ENCODE measurements around the gene FNDC5.

FNDC5 gene

DNA sequence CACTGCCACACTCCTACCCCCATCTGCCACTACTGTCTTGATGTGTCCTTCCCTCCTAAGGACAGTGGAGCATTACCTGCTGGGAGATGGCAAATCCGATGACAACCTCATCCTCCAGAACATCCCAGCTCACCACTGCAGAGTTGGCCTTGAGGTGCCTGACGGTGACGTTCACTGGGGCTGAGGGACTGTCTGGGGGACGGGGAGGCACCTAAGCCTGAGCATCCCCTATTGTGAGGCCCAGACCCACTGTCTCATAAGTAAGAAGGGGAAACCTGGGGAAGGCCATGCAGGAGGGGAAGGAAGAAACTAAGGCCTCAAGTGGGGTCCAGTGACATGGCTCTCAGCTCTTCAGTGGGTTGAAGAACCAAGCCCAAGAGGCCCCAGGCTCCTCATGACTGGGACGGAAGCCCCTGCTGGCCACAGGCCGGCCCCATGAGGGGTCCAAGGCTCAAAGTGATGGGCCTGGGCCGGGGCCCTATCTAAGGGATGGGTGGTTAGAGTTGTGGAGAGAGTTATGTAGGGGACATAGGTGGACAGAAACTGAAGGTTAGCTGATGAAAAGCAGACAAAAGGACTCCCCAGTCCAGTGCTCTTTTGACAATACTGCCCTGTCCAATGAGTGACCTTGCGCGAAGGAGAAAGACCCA lies 1.8 kb downstream of the FNDC5 start:
- H3K4me3 ChIP-seq (ENCODE audit: low read length) = no peak overlapping the region
- H3K36me3 ChIP-seq (ENCODE audit: insufficient read depth, low read length) = no peaks in the 10 kb centered on the region
- H3K4me1 ChIP-seq (ENCODE audit: insufficient read depth, low read length) = peaks cover 14% of the 10 kb centered on the region; the same call in 1 of the 2 replicates
- H3K9ac ChIP-seq (ENCODE audit: low read depth, low read length) = no peak overlapping the region
- WGBS = 91% methylated on average over 9 of the region's 9 CpGs
- H3K27me3 ChIP-seq (ENCODE audit: insufficient read depth, low read length) = peaks cover 32% of the 10 kb centered on the region
- no peaks in the 10 kb centered on the region for H3K9me3 ChIP-seq (ENCODE audit: insufficient read depth, low read depth, low read length)
- H3K27ac ChIP-seq (ENCODE audit: low read depth, low read length) = no peak overlapping the region

- no peak overlapping the region for H3K9ac ChIP-seq (ENCODE audit: low read depth, low read length)
- 90% methylated on average over 13 of the region's 13 CpGs for WGBS
- peaks cover 32% of the 10 kb centered on the region for H3K27me3 ChIP-seq (ENCODE audit: insufficient read depth, low read length)
- no peak overlapping the region for H3K27ac ChIP-seq (ENCODE audit: low read depth, low read length)
- H3K9me3 ChIP-seq (ENCODE audit: insufficient read depth, low read depth, low read length) = no peaks in the 10 kb centered on the region
- H3K4me1 ChIP-seq (ENCODE audit: insufficient read depth, low read length) = peaks cover 14% of the 10 kb centered on the region; the same call in 1 of the 2 replicates
- H3K4me3 ChIP-seq (ENCODE audit: low read length) = no peak overlapping the region
- 0 out of 2 replicates have a peak, but pooled peaks cover 3% of the 10 kb centered on the region for H3K36me3 ChIP-seq (ENCODE audit: insufficient read depth, low read length)
Measured at GRCh38 chr1:32868085-32868484, 2.6 kb downstream of the FNDC5 start.

DNA sequence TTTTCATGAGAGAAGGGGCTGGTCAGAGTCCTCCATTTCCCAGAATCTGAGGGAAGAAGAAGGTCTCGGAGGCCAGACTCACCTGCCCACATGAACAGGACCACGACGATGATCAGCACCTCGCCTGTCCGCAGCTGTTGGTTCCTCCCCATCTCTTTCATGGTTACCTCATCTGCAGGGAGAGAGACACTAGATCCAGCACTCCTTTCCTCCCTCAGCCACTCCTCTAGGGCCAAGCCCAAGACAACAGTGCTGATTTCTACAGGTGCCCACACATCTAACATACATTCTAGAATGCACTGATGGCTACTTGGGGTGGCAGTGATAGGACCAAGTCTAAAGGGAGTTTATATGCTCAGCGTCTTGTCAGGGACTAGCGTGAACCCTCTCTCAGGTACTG lies 3.0 kb downstream of the FNDC5 start:
- Histone ChIP-seq H3K27ac (ENCODE audit: low read depth, low read length) (no peak overlapping the region), H3K4me3 (ENCODE audit: low read length) (no peak overlapping the region), H3K9ac (ENCODE audit: low read depth, low read length) (no peak overlapping the region), H3K4me1 (ENCODE audit: insufficient read depth, low read length) (peaks cover 14% of the 10 kb centered on the region; the same call in 1 of the 2 replicates), H3K36me3 (ENCODE audit: insufficient read depth, low read length) (peaks cover 7% of the 10 kb centered on the region), H3K27me3 (ENCODE audit: insufficient read depth, low read length) (peaks cover 32% of the 10 kb centered on the region), H3K9me3 (ENCODE audit: insufficient read depth, low read depth, low read length) (no peaks in the 10 kb centered on the region)
- WGBS = 90% methylated on average over 7 of the region's 7 CpGs

DNA sequence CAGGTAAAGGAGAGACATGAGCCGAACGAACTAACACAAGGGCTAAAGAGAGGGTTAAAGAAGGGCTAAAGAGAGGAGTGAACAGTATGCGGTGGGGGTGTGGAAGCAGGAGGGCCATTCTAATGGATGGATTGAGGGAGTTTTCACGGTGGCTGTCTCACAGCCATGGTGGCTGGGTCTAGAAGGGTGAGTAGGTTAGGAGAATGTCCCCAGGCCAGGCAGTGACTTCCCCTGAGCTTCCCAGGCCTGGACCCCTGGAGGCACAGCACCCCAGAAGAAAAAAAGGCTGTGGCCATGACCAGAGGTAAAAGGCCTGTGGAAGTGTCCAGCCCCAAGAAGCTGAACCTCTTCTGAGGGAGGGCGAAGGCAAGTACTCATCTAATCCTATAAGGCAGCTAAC lies 3.6 kb downstream of the FNDC5 start:
- no peak overlapping the region for H3K4me3 ChIP-seq (ENCODE audit: low read length)
- peaks cover 9% of the 10 kb centered on the region for H3K36me3 ChIP-seq (ENCODE audit: insufficient read depth, low read length)
- H3K27me3 ChIP-seq (ENCODE audit: insufficient read depth, low read length) = peaks cover 31% of the 10 kb centered on the region
- peaks cover 14% of the 10 kb centered on the region; the same call in 1 of the 2 replicates for H3K4me1 ChIP-seq (ENCODE audit: insufficient read depth, low read length)
- no peaks in the 10 kb centered on the region for H3K9me3 ChIP-seq (ENCODE audit: insufficient read depth, low read depth, low read length)
- WGBS = 87% methylated on average over 5 of the region's 5 CpGs
- H3K9ac ChIP-seq (ENCODE audit: low read depth, low read length) = no peak overlapping the region
- H3K27ac ChIP-seq (ENCODE audit: low read depth, low read length) = no peak overlapping the region

DNA sequence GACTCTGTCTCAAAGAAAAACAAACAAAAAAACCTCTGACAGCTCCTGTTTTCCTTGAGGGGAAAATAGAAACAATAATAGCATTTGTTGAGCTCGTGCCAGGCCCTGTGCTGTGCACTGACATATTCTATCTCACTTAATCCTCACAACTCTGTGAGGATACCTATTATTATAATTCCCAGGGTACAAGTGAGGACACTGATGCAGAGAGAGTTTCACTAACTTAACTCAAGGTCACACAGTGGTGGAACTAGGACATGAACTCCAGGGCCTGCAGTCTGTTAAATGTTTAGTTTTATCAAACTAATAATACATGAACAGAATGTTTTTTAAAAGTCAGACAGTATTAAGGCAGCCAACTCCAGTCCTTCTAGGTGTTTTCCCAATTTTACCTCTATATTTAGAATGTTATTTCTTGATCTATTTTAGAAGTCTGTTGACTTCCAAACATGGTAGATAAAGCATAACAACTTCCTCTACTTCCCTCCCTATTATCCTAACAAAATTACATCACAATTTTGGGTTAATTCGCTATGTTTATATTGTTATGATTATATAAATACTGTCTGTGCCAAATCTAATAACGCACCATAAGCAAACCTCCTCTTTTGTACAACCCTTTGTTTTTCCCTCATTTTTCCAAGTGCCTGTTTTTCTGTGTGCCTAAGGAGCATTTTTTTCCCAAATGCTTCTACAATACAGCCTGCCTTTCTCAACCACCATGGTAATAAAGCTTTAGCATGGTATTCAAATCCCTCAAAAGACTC lies 4.9 kb downstream of the FNDC5 start:
- peaks cover 18% of the 10 kb centered on the region for H3K27me3 ChIP-seq (ENCODE audit: insufficient read depth, low read length)
- H3K36me3 ChIP-seq (ENCODE audit: insufficient read depth, low read length) = peaks cover 9% of the 10 kb centered on the region
- H3K9me3 ChIP-seq (ENCODE audit: insufficient read depth, low read depth, low read length) = no peaks in the 10 kb centered on the region
- peaks cover 4% of the 10 kb centered on the region; the same call in 1 of the 2 replicates for H3K4me1 ChIP-seq (ENCODE audit: insufficient read depth, low read length)
- no peak overlapping the region for H3K4me3 ChIP-seq (ENCODE audit: low read length)
- WGBS = 94% methylated on average over 2 of the region's 3 CpGs
- no peak overlapping the region for H3K27ac ChIP-seq (ENCODE audit: low read depth, low read length)
- H3K9ac ChIP-seq (ENCODE audit: low read depth, low read length) = no peak overlapping the region

- Histone ChIP-seq H3K4me1 (ENCODE audit: insufficient read depth, low read length) (no peaks in the 10 kb centered on the region), H3K9me3 (ENCODE audit: insufficient read depth, low read depth, low read length) (no peaks in the 10 kb centered on the region), H3K36me3 (ENCODE audit: insufficient read depth, low read length) (peaks cover 11% of the 10 kb centered on the region), H3K4me3 (ENCODE audit: low read length) (no peak overlapping the region), H3K9ac (ENCODE audit: low read depth, low read length) (no peak overlapping the region), H3K27me3 (ENCODE audit: insufficient read depth, low read length) (peaks cover 7% of the 10 kb centered on the region), H3K27ac (ENCODE audit: low read depth, low read length) (no peak overlapping the region)
- WGBS = 95% methylated on average over 8 of the region's 8 CpGs
Measured at GRCh38 chr1:32864375-32865019, 6.2 kb downstream of the FNDC5 start.

DNA sequence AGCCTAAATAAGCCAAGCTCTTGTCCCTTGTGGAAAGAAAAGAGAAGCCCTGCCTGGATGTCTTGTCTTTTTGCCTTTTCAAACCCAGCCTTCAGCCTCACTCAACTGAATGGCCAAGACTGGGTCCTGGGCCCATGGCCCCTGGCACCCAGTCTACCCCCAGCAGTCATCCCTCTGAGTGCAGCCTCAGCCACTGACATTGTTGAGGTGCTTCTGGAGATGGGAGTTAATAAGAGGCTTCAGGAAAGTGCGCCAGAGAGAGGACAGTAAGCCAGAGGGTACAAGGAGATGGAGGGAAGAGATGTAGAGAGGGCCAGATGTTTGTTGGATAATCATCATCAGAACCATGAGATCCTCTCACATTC lies 6.8 kb downstream of the FNDC5 start:
- Histone ChIP-seq H3K36me3 (ENCODE audit: insufficient read depth, low read length) (peaks cover 11% of the 10 kb centered on the region), H3K4me3 (ENCODE audit: low read length) (no peak overlapping the region)
- 93% methylated on average over 1 of the region's 1 CpG for WGBS

GRCh38 chr1:32863218-32863880 lies 7.4 kb downstream of the FNDC5 start:
- peaks cover 14% of the 10 kb centered on the region for H3K36me3 ChIP-seq (ENCODE audit: insufficient read depth, low read length)
- 87% methylated on average over 4 of the region's 4 CpGs for WGBS

More for the DNA sequence above, 6.8 kb downstream of the FNDC5 start:
- no peaks in the 10 kb centered on the region for H3K9me3 ChIP-seq (ENCODE audit: insufficient read depth, low read depth, low read length)
- H3K27me3 ChIP-seq (ENCODE audit: insufficient read depth, low read length) = peaks cover 1% of the 10 kb centered on the region; the same call in 1 of the 2 replicates
- H3K9ac ChIP-seq (ENCODE audit: low read depth, low read length) = no peak overlapping the region
- no peak overlapping the region for H3K27ac ChIP-seq (ENCODE audit: low read depth, low read length)
- no peaks in the 10 kb centered on the region for H3K4me1 ChIP-seq (ENCODE audit: insufficient read depth, low read length)

DNA sequence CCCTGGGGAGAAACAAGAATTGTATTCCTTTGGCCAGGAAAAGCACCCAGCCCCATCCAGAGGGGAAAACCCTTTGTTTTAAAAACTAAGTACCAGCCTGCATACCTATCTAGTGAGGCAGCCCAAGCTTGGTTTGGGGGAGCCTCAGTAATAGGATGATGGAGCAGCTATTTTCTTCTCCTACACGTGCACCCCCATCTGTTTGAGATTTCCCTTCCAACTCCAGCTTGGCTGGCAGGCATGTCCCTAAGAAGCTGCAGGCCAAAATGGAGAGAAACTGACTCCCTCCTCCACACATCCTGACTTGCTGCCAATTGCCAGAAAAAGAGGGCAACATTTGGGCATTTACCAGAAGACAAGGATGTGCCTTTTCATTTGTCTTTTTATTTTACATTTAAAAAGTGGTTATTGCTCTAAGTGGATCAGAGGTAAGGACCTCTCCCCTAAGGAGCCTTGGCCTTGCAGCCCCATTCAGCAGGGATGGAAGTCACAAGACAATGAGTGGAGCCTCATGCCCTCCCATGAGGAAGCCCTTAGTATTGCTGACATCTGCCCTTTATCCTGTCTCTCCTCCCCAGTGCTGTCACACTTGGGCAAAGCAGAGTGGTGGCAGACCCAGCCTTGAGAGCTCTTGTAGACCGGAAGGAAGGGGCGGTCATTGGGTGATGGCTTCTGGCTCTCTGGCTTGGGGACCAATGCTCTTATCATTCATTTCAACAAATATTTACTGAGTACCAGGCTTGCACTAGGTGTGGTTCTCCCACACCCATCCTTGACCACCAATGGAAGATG lies 8.6 kb downstream of the FNDC5 start:
- Histone ChIP-seq H3K27me3 (ENCODE audit: insufficient read depth, low read length) (no peaks in the 10 kb centered on the region), H3K27ac (ENCODE audit: low read depth, low read length) (no peak overlapping the region), H3K9me3 (ENCODE audit: insufficient read depth, low read depth, low read length) (no peaks in the 10 kb centered on the region), H3K4me3 (ENCODE audit: low read length) (no peak overlapping the region), H3K9ac (ENCODE audit: low read depth, low read length) (no peak overlapping the region), H3K4me1 (ENCODE audit: insufficient read depth, low read length) (no peaks in the 10 kb centered on the region), H3K36me3 (ENCODE audit: insufficient read depth, low read length) (peaks cover 20% of the 10 kb centered on the region)
- 88% methylated on average over 3 of the region's 3 CpGs for WGBS

More at GRCh38 chr1:32863218-32863880, 7.4 kb downstream of the FNDC5 start:
- Histone ChIP-seq H3K4me1 (ENCODE audit: insufficient read depth, low read length) (no peaks in the 10 kb centered on the region), H3K4me3 (ENCODE audit: low read length) (no peak overlapping the region), H3K9ac (ENCODE audit: low read depth, low read length) (no peak overlapping the region), H3K27ac (ENCODE audit: low read depth, low read length) (no peak overlapping the region), H3K9me3 (ENCODE audit: insufficient read depth, low read depth, low read length) (no peaks in the 10 kb centered on the region), H3K27me3 (ENCODE audit: insufficient read depth, low read length) (no peaks in the 10 kb centered on the region)

DNA sequence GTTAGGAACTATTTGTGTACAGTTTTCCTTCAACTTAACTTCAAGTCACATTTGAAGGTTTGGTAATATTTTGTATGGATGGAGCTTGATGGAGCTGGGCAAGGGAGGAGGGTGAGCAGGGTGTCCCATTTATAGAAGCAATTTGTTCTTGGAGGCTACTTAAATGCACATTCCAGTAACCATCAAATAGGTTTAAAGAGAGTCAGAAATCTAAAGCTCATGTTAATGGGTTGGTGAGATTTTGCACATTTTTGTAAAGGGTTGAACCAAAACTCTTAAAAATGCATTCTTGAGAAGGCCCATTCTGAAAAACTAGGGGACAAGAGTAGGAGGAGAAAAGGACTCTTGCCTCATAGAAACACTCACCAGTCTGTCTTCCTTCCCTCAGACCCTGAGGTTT lies 10.1 kb downstream of the FNDC5 start:
- Histone ChIP-seq H3K27ac (ENCODE audit: low read depth, low read length) (no peak overlapping the region), H3K4me3 (ENCODE audit: low read length) (no peak overlapping the region), H3K9ac (ENCODE audit: low read depth, low read length) (no peak overlapping the region), H3K9me3 (ENCODE audit: insufficient read depth, low read depth, low read length) (no peaks in the 10 kb centered on the region), H3K4me1 (ENCODE audit: insufficient read depth, low read length) (no peaks in the 10 kb centered on the region), H3K36me3 (ENCODE audit: insufficient read depth, low read length) (peaks cover 36% of the 10 kb centered on the region), H3K27me3 (ENCODE audit: insufficient read depth, low read length) (no peaks in the 10 kb centered on the region)
